Smooth muscle cell (in vitro differentiated cells): ENCODE measurements around the gene LYZL4. TPM values are rescaled to one million over a fixed set of nuclear protein-coding genes. Genes with fewer than 3 reads are reported as not detected.

Source experiments
- DNase-seq: peaks from one replicate; lab custom pipeline; 2025; ENCODE audit not compliant: unreplicated experiment; lab: John Stamatoyannopoulos, UW
- H2AFZ ChIP-seq: fragments of 200-600 bp; sonication (generic); 2 replicates; pipeline ENCODE4 v1.6.0; 2016; ENCODE audit warnings: antibody characterized with exemption, low read depth, mild to moderate bottlenecking
- H3F3A ChIP-seq: fragments of 200-600 bp; sonication (generic); 2 replicates; pipeline ENCODE4 v1.6.0; 2017; ENCODE audit warnings: antibody characterized with exemption, low read depth
- H3K27ac ChIP-seq: fragments of 200-600 bp; sonication (generic); 2 replicates; pipeline ENCODE4 v1.5.1; 2016; ENCODE audit warnings: low read depth, mild to moderate bottlenecking
- H3K27me3 ChIP-seq: fragments of 200-600 bp; sonication (generic); 2 replicates; pipeline ENCODE4 v1.6.1; 2016; ENCODE audit warnings: low read depth, mild to moderate bottlenecking
- H3K36me3 ChIP-seq: fragments of 200-600 bp; sonication (generic); 2 replicates; pipeline ENCODE4 v1.5.1; 2016; ENCODE audit warnings: low read depth
- H3K4me1 ChIP-seq: fragments of 200-600 bp; sonication (generic); 2 replicates; pipeline ENCODE4 v1.5.1; 2016; ENCODE audit warnings: low read depth
- H3K4me2 ChIP-seq: fragments of 200-600 bp; sonication (generic); 2 replicates; pipeline ENCODE4 v1.6.0; 2016; ENCODE audit warnings: mild to moderate bottlenecking
- H3K4me3 ChIP-seq: fragments of 200-600 bp; sonication (generic); 2 replicates; pipeline ENCODE4 v1.5.1; 2016; ENCODE audit warnings: mild to moderate bottlenecking
- H3K79me2 ChIP-seq: fragments of 200-600 bp; sonication (generic); 2 replicates; pipeline ENCODE4 v1.6.0; 2016; ENCODE audit warnings: low read depth, mild to moderate bottlenecking
- H3K9ac ChIP-seq: fragments of 200-600 bp; sonication (generic); 2 replicates; pipeline ENCODE4 v1.6.0; 2016; ENCODE audit warnings: low read depth
- H3K9me3 ChIP-seq: fragments of 200-600 bp; sonication (generic); replicated peaks from 2 replicates; pipeline ENCODE4 v1.5.1; 2016; ENCODE audit warnings: low read depth
- H4K20me1 ChIP-seq: fragments of 200-600 bp; sonication (generic); 2 replicates; pipeline ENCODE4 v1.6.0; 2016; ENCODE audit warnings: low read depth
- CTCF ChIP-seq: fragments of 200-600 bp; sonication (generic); IDR thresholded peaks from 2 replicates; pipeline ENCODE4 v1.5.1; 2017; ENCODE audit warnings: borderline replicate concordance, mild to moderate bottlenecking, antibody characterized with exemption; ENCODE audit not compliant: insufficient read depth, poor library complexity, severe bottlenecking
- WGBS: methylation state at CpG from one replicate; pipeline ENCODE4 v1.1.7; 2016; ENCODE audit warnings: low lambda C conversion rate; 5-methylcytosine and 5-hydroxymethylcytosine counted together
- polyA plus RNA-seq: library from polyadenylated mRNA; unstranded; fragments of >200 nt; fragmentation: Nextera tagmentation; extraction: Ambion mirVana; gene quantifications from 2 replicates; pipeline ENCODE4 v1.2.1, GENCODE V29; 2016
- total RNA-seq: library from RNA; depleted of rRNA; stranded (reverse); fragments of >200 nt; gene quantifications from 2 replicates; pipeline ENCODE4 v1.2.3, GENCODE V29; 2014

LYZL4 gene
- total and polyA plus RNA-seq, 2 experiments from 2014 or later, result not detected

- no peaks in the 10 kb centered on the region for H3K4me1 ChIP-seq
- H3K4me2 ChIP-seq, result no peak overlapping the region
- H2AFZ ChIP-seq, result no peak overlapping the region
- 82% methylated on average over 2 of the region's 2 CpGs for WGBS
- TF ChIP-seq CTCF, result no peak
- H3K79me2 ChIP-seq, result no peaks in the 10 kb centered on the region
- no peaks in the 10 kb centered on the region for H3F3A ChIP-seq
- no peak for DNase-seq
- no peaks in the 10 kb centered on the region for H3K9me3 ChIP-seq
- no peak overlapping the region for H3K27ac ChIP-seq
- no peaks in the 10 kb centered on the region for H4K20me1 ChIP-seq
- no peak overlapping the region for H3K9ac ChIP-seq
- H3K4me3 ChIP-seq, result no peak overlapping the region
- H3K27me3 ChIP-seq, result peaks cover 13% of the 10 kb centered on the region
- no peaks in the 10 kb centered on the region for H3K36me3 ChIP-seq
Observed at GRCh38 chr3:42438758-42439157, 28.3 kb upstream of the LYZL4 start.

GRCh38 chr3:42438193-42438592 is 27.8 kb upstream of the LYZL4 start:
- Histone ChIP-seq H3K4me1 (no peaks in the 10 kb centered on the region), H3K79me2 (no peaks in the 10 kb centered on the region), H3K27ac (no peak overlapping the region), H3F3A (no peaks in the 10 kb centered on the region), H3K4me3 (no peak overlapping the region), H3K9me3 (no peaks in the 10 kb centered on the region), H3K9ac (no peak overlapping the region), H3K4me2 (no peak overlapping the region), H3K36me3 (no peaks in the 10 kb centered on the region), H3K27me3 (peaks cover 13% of the 10 kb centered on the region), H2AFZ (no peak overlapping the region), H4K20me1 (no peaks in the 10 kb centered on the region)
- TF ChIP-seq CTCF, result no peak
- DNase-seq, result no peak
- WGBS, result 97% methylated on average over 2 of the region's 2 CpGs

GRCh38 chr3:42434777-42435380 is 24.5 kb upstream of the LYZL4 start:
- H4K20me1 ChIP-seq, result no peaks in the 10 kb centered on the region
- H3K27me3 ChIP-seq, result peaks cover 6% of the 10 kb centered on the region
- no peaks in the 10 kb centered on the region for H3F3A ChIP-seq
- 79% methylated on average over 5 of the region's 5 CpGs for WGBS
- H3K4me3 ChIP-seq, result no peak overlapping the region
- no peaks in the 10 kb centered on the region for H3K4me1 ChIP-seq
- H3K9ac ChIP-seq, result no peak overlapping the region
- no peaks in the 10 kb centered on the region for H3K9me3 ChIP-seq
- H3K4me2 ChIP-seq, result no peak overlapping the region
- no peak overlapping the region for H2AFZ ChIP-seq
- no peak overlapping the region for H3K27ac ChIP-seq
- H3K79me2 ChIP-seq, result no peaks in the 10 kb centered on the region
- no peaks in the 10 kb centered on the region for H3K36me3 ChIP-seq
- TF ChIP-seq CTCF, result no peak
- DNase-seq, result no peak

GRCh38 chr3:42432485-42432884 is 22.1 kb upstream of the LYZL4 start:
- Histone ChIP-seq H3K4me3 (no peak overlapping the region), H3K79me2 (no peaks in the 10 kb centered on the region), H3F3A (no peaks in the 10 kb centered on the region), H3K9ac (no peak overlapping the region), H3K27me3 (no peaks in the 10 kb centered on the region), H3K27ac (no peak overlapping the region), H3K4me2 (no peak overlapping the region), H3K9me3 (no peaks in the 10 kb centered on the region), H2AFZ (no peak overlapping the region), H3K36me3 (no peaks in the 10 kb centered on the region), H3K4me1 (no peaks in the 10 kb centered on the region), H4K20me1 (no peaks in the 10 kb centered on the region)
- WGBS, result 92% methylated on average over 2 of the region's 2 CpGs
- no peak for DNase-seq
- no peak for TF ChIP-seq CTCF
